K562 (cell line): Measurements from ENCODE around the gene AJM1. TPM values are rescaled to one million over a fixed set of nuclear protein-coding genes. Genes with fewer than 3 reads are reported as not detected.

Source experiments
- ARHGAP35 ChIP-seq: fragments of 450-650 bp; IDR thresholded peaks from 2 replicates; pipeline ENCODE4 v1.6.1; 2018; ENCODE audit not compliant: partially characterized antibody
- CTCFL ChIP-seq: IDR thresholded peaks from 2 replicates; pipeline ENCODE4 v1.6.1; 2011; ENCODE audit warnings: borderline replicate concordance, low read depth, mild to moderate bottlenecking, moderate library complexity, low read length; ENCODE audit not compliant: insufficient read depth, poor library complexity, severe bottlenecking
- GABPA ChIP-seq: fragments of 200-800 bp; sonication (Bioruptor generic); conservative IDR thresholded peaks from 2 replicates; pipeline ENCODE4 v1.6.1; 2016; ENCODE audit warnings: low read depth, missing genetic modification characterization, missing compliant biosample characterization
- GATAD2A ChIP-seq: fragments of 450-650 bp; IDR thresholded peaks from 2 replicates; pipeline ENCODE4 v1.6.1; 2017
- HNRNPLL ChIP-seq: fragments of 200-400 bp; formaldehyde crosslinking; IDR thresholded peaks from 2 replicates; pipeline ENCODE4 v1.6.1; 2017; ENCODE audit warnings: low read length, low read depth, mild to moderate bottlenecking; ENCODE audit not compliant: poor library complexity, severe bottlenecking
- LARP7 ChIP-seq: fragments of 450-650 bp; IDR thresholded peaks from 2 replicates; pipeline ENCODE4 v1.6.1; 2016
- MIER1 ChIP-seq: fragments of 450-650 bp; IDR thresholded peaks from 2 replicates; pipeline ENCODE4 v1.6.1; 2016; ENCODE audit warnings: antibody characterized with exemption, mild to moderate bottlenecking, low read depth
- PPARD ChIP-seq: fragments of 250-450 bp; sonication (Bioruptor Pico); IDR thresholded peaks from 2 replicates; pipeline ENCODE4 v1.8.0; 2022; ENCODE audit warnings: inconsistent platforms, mild to moderate bottlenecking, moderate library complexity
- PRMT5 ChIP-seq: sonication (generic); formaldehyde crosslinking; IDR thresholded peaks from 2 replicates; pipeline ENCODE4 v1.5.0; 2020; ENCODE audit warnings: missing genetic modification reagents
- RBBP5 ChIP-seq: fragments of 200-600 bp; sonication (generic); IDR thresholded peaks from 2 replicates; pipeline ENCODE4 v1.6.1; 2012; ENCODE audit warnings: borderline replicate concordance, mild to moderate bottlenecking, low read length, control low read depth, inconsistent platforms; ENCODE audit not compliant: insufficient read depth, poor library complexity, severe bottlenecking
- RBM39 ChIP-seq: fragments of 200-400 bp; formaldehyde crosslinking; optimal IDR thresholded peaks from 2 replicates; pipeline ENCODE3; 2018; ENCODE audit warnings: low read depth, low read length
- SMARCA4 ChIP-seq: fragments of 450-650 bp; IDR thresholded peaks from 2 replicates; pipeline ENCODE4 v1.6.1; 2016
- SOX6 ChIP-seq: fragments of 450-650 bp; IDR thresholded peaks from 2 replicates; pipeline ENCODE4 v1.6.1; 2014; ENCODE audit warnings: mild to moderate bottlenecking
- TAF15 ChIP-seq: fragments of 200-400 bp; formaldehyde crosslinking; IDR thresholded peaks from 2 replicates; pipeline ENCODE4 v1.6.1; 2017; ENCODE audit warnings: mild to moderate bottlenecking, low read depth, low read length, moderate library complexity
- TCF7L2 ChIP-seq: fragments of 150-350 bp; IDR thresholded peaks from 2 replicates; pipeline ENCODE4 v1.6.1; 2016; ENCODE audit warnings: low read depth, mild to moderate bottlenecking, low read length, moderate library complexity
- ZBTB40 ChIP-seq, 2 experiments: fragments of 450-650 bp in 1 of 2; sonication (generic) in 1 of 2; formaldehyde crosslinking in 1 of 2; IDR thresholded peaks; 2 replicates each; pipeline versions ENCODE4 v1.7.1 to v1.9.0; 2016 to 2022; ENCODE audit warnings: inconsistent platforms in 1 of 2, mild to moderate bottlenecking in 1 of 2, missing genetic modification reagents in 1 of 2
- ZNF175 ChIP-seq: fragments of 200-800 bp; sonication (Bioruptor generic); IDR thresholded peaks from 2 replicates; pipeline ENCODE4 v1.6.1; 2016; ENCODE audit warnings: low read depth, mild to moderate bottlenecking, missing genetic modification characterization, missing compliant biosample characterization
- ZNF184 ChIP-seq: sonication (generic); formaldehyde crosslinking; IDR thresholded peaks from 2 replicates; pipeline ENCODE4 v1.5.0; 2020; ENCODE audit warnings: missing genetic modification reagents
- polyA plus RNA-seq, 8 experiments: library from polyadenylated mRNA; depleted of rRNA in 4 of 8; stranded (reverse) in 5 of 8; unstranded in 3 of 8; fragments of >200 nt; fragmentation: Nextera tagmentation in 2 of 8; fragmentation: Illumina TruSeq in 1 of 8; extraction: Ambion mirVana in 2 of 8; extraction: Trizol in 1 of 8; gene quantifications; 2 replicates each; pipeline versions ENCODE4 v1.2.1 to v1.2.3, GENCODE V29; 2011 to 2014; ENCODE audit warnings: inconsistent platforms in 1 of 8, missing spikeins in 1 of 8
- total RNA-seq, 7 experiments: library from RNA; depleted of rRNA in 6 of 7; stranded (reverse); fragments of >200 nt in 6 of 7; fragmentation: Illumina TruSeq in 2 of 7; extraction: Trizol in 2 of 7; gene quantifications; 2 replicates each; pipeline versions ENCODE4 v1.2.1 to v1.2.3, GENCODE V29; 2011 to 2021; ENCODE audit warnings: low replicate concordance in 1 of 7

Gene AJM1
- total and polyA plus RNA-seq, 9 of the 15 experiments (the other 6 are each of a cell fraction or from before 2014, with no cell fraction given), result 0.01 to 3.7 (median 0.65) TPM; not detected in 1

GRCh38 chr9:136875155-136875554 is 32.9 kb downstream of the AJM1 start (continued):
- TF ChIP-seq MIER1 (no peak), SOX6 (0 out of 2 replicates have a peak, but pooled peaks have one; percentile 28), TCF7L2 (no peak), CTCFL (no peak), TAF15 (no peak), PPARD (no peak), ZBTB40 (IDR thresholded peaks at IDR 0.05) (no peak), ZBTB40 (CRISPR knock-in tag; IDR thresholded peaks at IDR 0.05) (no peak), GATAD2A (no peak), GABPA (no peak), RBBP5 (no peak), ZNF175 (no peak), ZNF184 (CRISPR knock-in tag) (no peak), SMARCA4 (peak; percentile 63), HNRNPLL (peak; percentile 16), ARHGAP35 (no peak), PRMT5 (CRISPR knock-in tag) (no peak), RBM39 (no peak), LARP7 (no peak)
